ENCODE measurements around the gene SPHK2.

GRCh38 chr19:48669903-48670668, 50.8 kb downstream of the SPHK2 start:
- TF ChIP-seq CTCF (IDR thresholded peaks at IDR 0.05) (no peak), POLR2A (IDR thresholded peaks at IDR 0.05) (no peak)

All from suprapubic skin (tissue), 3 donors.